Measurements from ENCODE around the gene DNTTIP2.
"Not testable (repeated sequence)": the region's sequence is repeated elsewhere in the genome, so short reads cannot be mapped to it uniquely, and the experiment has no call there.

Gene DNTTIP2

GRCh38 chr1:93874025-93874651 lies 4.9 kb downstream of the DNTTIP2 start:
- no peak for DNase-seq (ENCODE audit: low read depth)

GRCh38 chr1:93871366-93871765 lies 7.6 kb downstream of the DNTTIP2 start:
- no peak for DNase-seq (ENCODE audit: low read depth)

- DNase-seq (ENCODE audit: low read depth), result no peak
Observed at GRCh38 chr1:93869653-93870052, 9.4 kb downstream of the DNTTIP2 start.

- DNase-seq (ENCODE audit: low read depth), result not testable (repeated sequence)
Observed at GRCh38 chr1:93868492-93868891, 10.5 kb downstream of the DNTTIP2 start.

GRCh38 chr1:93865253-93865652 lies 13.8 kb downstream of the DNTTIP2 start:
- DNase-seq (ENCODE audit: low read depth), result no peak

- no peak for DNase-seq (ENCODE audit: low read depth)
Observed at GRCh38 chr1:93864175-93864574, 14.8 kb downstream of the DNTTIP2 start.

GRCh38 chr1:93857653-93858052 lies 21.4 kb downstream of the DNTTIP2 start:
- DNase-seq (ENCODE audit: low read depth), result not testable (repeated sequence)

- DNase-seq (ENCODE audit: low read depth), result not testable (repeated sequence)
Observed at GRCh38 chr1:93855983-93856382, 23.0 kb downstream of the DNTTIP2 start.

- no peak for DNase-seq (ENCODE audit: low read depth)
Observed at GRCh38 chr1:93853940-93854339, 25.1 kb downstream of the DNTTIP2 start.

GRCh38 chr1:93851878-93852277 lies 27.1 kb downstream of the DNTTIP2 start:
- no peak for DNase-seq (ENCODE audit: low read depth)

- no peak for DNase-seq (ENCODE audit: low read depth)
Observed at GRCh38 chr1:93851327-93851712, 27.7 kb downstream of the DNTTIP2 start.

- DNase-seq (ENCODE audit: low read depth), result peak; percentile 24
Observed at GRCh38 chr1:93850687-93851326, 28.2 kb downstream of the DNTTIP2 start.

- no peak for DNase-seq (ENCODE audit: low read depth)
Observed at GRCh38 chr1:93848350-93848883, 30.6 kb downstream of the DNTTIP2 start.

- DNase-seq (ENCODE audit: low read depth), result peak; percentile 62
Observed at GRCh38 chr1:93847811-93848288, 31.2 kb downstream of the DNTTIP2 start.

- peak; percentile 75 for DNase-seq (ENCODE audit: low read depth)
Observed at GRCh38 chr1:93846992-93847810, 31.8 kb downstream of the DNTTIP2 start.

- DNase-seq (ENCODE audit: low read depth), result peak; percentile 78
Observed at GRCh38 chr1:93846206-93846991, 32.6 kb downstream of the DNTTIP2 start.

GRCh38 chr1:93845538-93846205 lies 33.3 kb downstream of the DNTTIP2 start:
- no peak for DNase-seq (ENCODE audit: low read depth)

GRCh38 chr1:93844262-93845045 lies 34.6 kb downstream of the DNTTIP2 start:
- DNase-seq (ENCODE audit: low read depth), result no peak

- no peak for DNase-seq (ENCODE audit: low read depth)
Observed at GRCh38 chr1:93842750-93843500, 36.1 kb downstream of the DNTTIP2 start.

- no peak for DNase-seq (ENCODE audit: low read depth)
Observed at GRCh38 chr1:93841771-93842170, 37.2 kb downstream of the DNTTIP2 start.
